ENCODE measurements around the gene PER3. TPM values are rescaled to one million over a fixed set of nuclear protein-coding genes. Genes with fewer than 3 reads are reported as not detected.

PER3 gene
- total and polyA plus RNA-seq, 9 of the 15 experiments (the other 6 are each of a cell fraction or from before 2014, with no cell fraction given) = 11.9 to 22.5 (median 14.6) TPM

GRCh38 chr1:7859406-7859805, 75.3 kb downstream of the PER3 start:
- DNase-seq (ENCODE audit: extremely low read depth in 1 of 4, low spot score in 3 of 4) (peak in 1 of 4 experiments; percentile 28), ATAC-seq (no peak), FAIRE-seq (no peak)
- Histone ChIP-seq H3K9ac (ENCODE audit: insufficient read depth in 1 of 2, low read depth in 2 of 2, low read length in 2 of 2) (peak overlapping the region in 1 of 2 experiments; percentile 53; a peak in 1 of 4 replicates), H4K20me1 (replicated peaks; ENCODE audit: control insufficient read depth, insufficient read depth, low read length) (0 out of 2 replicates have a peak, but pooled peaks cover 6% of the 10 kb centered on the region), H3K4me3 (no peak overlapping the region), H3K4me2 (ENCODE audit: insufficient read depth, low read length) (no peak overlapping the region), H2AFZ (ENCODE audit: low read depth, low read length) (no peak overlapping the region), H3K36me3 (ENCODE audit: control insufficient read depth, insufficient read depth, low read length) (no peaks in the 10 kb centered on the region), H3K4me1 (replicated peaks in 1 of 2; ENCODE audit: control insufficient read depth in 2 of 2, insufficient read depth in 2 of 2, low read length in 2 of 2) (peaks cover 0 to 13% of the 10 kb centered on the region in 2 experiments; a peak in 3 of 5 replicates), H3K27ac (ENCODE audit: extremely low read depth, low read depth, low read length) (no peak overlapping the region), H3K27me3 (ENCODE audit: control insufficient read depth in 2 of 2, insufficient read depth in 2 of 2, low read length in 2 of 2) (peaks cover 2 to 8% of the 10 kb centered on the region in 2 experiments; a peak in 2 of 5 replicates), H3K9me1 (ENCODE audit: control insufficient read depth, insufficient read depth, low read length) (no peaks in the 10 kb centered on the region), H3K79me2 (ENCODE audit: control insufficient read depth, insufficient read depth, low read length) (no peaks in the 10 kb centered on the region), H3K9me3 (replicated peaks; ENCODE audit: control insufficient read depth, insufficient read depth, low read depth, low read length) (no peaks in the 10 kb centered on the region)
- in situ Hi-C loops (cut with MboI) = no loop called here
- 22% methylated on average over 6 of the region's 7 CpGs for WGBS (ENCODE audit: insufficient coverage, low coverage, missing lambda C conversion rate)
- ChIA-PET CTCF (ENCODE audit: low intra/inter-chr PET ratio) (no interaction called here), POLR2A (no interaction called here)
- no TSS peak for BruUV-seq (replicated peaks)
- intact Hi-C loops (cut with micrococcal nuclease) = no loop called here
- TF ChIP-seq CBFA2T3 (IDR thresholded peaks at IDR 0.05) (peak; percentile 28; the same call in 1 of the 2 replicates), FOXM1 (IDR thresholded peaks at IDR 0.05; ENCODE audit: low read depth) (no peak), FOXM1 (CRISPR knock-in tag; IDR thresholded peaks at IDR 0.05; ENCODE audit: low read depth) (no peak), ZSCAN29 (IDR thresholded peaks at IDR 0.05) (no peak), ZNF561 (CRISPR knock-in tag; conservative IDR thresholded peaks at IDR 0.05) (no peak), HDAC6 (IDR thresholded peaks at IDR 0.05; ENCODE audit: low read depth, low read length) (no peak), ZNF586 (CRISPR knock-in tag; conservative IDR thresholded peaks at IDR 0.05) (no peak), BCL6 (CRISPR knock-in tag; IDR thresholded peaks at IDR 0.05) (no peak), CBX8 (IDR thresholded peaks at IDR 0.05; ENCODE audit: borderline replicate concordance, extremely low read depth, low read depth, low read length, poor library complexity, severe bottlenecking) (no peak), TRIM24 (IDR thresholded peaks at IDR 0.05) (no peak)
- TF ChIP-seq, protein P1, sequence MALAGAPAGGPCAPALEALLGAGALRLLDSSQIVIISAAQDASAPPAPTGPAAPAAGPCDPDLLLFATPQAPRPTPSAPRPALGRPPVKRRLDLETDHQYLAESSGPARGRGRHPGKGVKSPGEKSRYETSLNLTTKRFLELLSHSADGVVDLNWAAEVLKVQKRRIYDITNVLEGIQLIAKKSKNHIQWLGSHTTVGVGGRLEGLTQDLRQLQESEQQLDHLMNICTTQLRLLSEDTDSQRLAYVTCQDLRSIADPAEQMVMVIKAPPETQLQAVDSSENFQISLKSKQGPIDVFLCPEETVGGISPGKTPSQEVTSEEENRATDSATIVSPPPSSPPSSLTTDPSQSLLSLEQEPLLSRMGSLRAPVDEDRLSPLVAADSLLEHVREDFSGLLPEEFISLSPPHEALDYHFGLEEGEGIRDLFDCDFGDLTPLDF (CRISPR knock-in tag; IDR thresholded peaks at IDR 0.05) = no peak
- TF ChIP-seq, protein P2, sequence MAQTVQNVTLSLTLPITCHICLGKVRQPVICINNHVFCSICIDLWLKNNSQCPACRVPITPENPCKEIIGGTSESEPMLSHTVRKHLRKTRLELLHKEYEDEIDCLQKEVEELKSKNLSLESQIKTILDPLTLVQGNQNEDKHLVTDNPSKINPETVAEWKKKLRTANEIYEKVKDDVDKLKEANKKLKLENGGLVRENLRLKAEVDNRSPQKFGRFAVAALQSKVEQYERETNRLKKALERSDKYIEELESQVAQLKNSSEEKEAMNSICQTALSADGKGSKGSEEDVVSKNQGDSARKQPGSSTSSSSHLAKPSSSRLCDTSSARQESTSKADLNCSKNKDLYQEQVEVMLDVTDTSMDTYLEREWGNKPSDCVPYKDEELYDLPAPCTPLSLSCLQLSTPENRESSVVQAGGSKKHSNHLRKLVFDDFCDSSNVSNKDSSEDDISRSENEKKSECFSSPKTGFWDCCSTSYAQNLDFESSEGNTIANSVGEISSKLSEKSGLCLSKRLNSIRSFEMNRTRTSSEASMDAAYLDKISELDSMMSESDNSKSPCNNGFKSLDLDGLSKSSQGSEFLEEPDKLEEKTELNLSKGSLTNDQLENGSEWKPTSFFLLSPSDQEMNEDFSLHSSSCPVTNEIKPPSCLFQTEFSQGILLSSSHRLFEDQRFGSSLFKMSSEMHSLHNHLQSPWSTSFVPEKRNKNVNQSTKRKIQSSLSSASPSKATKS (CRISPR knock-in tag; IDR thresholded peaks at IDR 0.05) = no peak

All from K562 (cell line).